Stimulated activated CD8-positive, alpha-beta memory T cell treated with anti-CD3 and anti-CD28 coated beads, Interleukin-4, amount 100 ng/mL, for 48 hours (primary cell): ENCODE data around the gene EYS.

Experiments used
- DNase-seq: peaks from one replicate; pipeline ENCODE4 v3.0.0-alpha.2; 2020

Gene EYS

DNA sequence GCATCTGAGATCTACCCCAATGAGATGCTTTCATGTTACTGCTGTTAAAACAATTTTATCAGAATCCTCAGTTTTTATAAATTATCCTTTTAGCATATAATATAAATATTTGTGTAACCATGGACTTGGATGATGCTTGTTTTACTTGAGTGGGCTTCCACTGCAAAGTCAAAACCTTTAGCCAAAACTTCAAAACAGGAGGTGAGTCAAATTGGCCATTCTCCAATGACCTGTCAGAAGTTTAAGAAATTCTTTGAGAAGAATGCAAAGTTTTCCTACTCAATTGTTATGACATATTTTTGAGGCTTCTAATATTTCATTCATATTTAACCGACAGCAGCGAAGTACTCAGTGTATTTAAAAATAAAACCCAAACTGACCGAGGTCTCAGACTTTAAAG lies 507.9 kb downstream of the EYS start:
- DNase-seq = no peak

DNA sequence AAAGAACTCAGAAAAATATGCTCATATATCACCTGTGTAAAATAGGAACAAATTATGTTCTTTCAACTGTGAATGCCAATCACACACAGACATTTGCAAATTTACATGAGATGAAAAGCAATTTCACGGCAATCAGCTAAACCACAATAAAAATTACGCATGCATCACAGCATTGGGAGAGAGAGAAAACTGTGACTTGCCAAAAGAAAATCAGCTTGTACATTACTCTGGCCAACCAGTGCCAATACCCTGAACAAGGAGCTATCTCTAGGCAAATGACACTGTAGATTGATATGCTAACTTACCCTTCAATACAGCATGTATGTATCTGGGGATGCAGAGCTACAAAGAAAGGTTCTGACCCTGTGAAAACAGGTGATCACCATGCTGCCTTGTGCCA lies 515.6 kb downstream of the EYS start:
- no peak for DNase-seq

DNA sequence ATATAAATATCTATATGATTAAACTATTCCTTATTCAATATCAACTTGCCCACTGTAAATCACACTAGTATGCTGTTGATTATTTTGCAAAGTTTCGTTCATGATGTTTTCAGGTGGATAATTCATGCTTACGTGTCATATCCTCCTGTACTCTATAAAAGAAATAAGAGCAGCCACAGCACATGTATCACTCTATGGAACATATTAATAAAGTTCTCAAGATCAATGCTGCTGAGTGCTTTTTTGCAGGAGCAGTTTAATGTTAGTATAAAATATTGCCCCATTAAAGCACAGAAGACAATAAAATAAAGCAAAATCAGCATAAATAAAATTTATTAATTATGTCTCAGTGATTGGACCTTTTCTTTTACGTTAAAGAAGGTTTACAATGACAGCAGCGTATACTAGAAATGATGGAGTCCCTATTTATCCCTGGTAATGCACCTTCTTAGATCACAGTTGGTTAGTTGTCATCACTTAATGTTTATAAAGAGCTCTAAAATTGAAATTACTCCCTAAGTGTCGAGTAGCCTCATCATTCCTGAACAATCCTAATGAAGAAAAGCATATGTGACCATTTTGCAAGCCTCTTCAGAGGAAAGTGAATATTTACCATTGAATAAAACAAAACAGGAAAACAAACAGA lies 517.7 kb downstream of the EYS start:
- no peak for DNase-seq

DNA sequence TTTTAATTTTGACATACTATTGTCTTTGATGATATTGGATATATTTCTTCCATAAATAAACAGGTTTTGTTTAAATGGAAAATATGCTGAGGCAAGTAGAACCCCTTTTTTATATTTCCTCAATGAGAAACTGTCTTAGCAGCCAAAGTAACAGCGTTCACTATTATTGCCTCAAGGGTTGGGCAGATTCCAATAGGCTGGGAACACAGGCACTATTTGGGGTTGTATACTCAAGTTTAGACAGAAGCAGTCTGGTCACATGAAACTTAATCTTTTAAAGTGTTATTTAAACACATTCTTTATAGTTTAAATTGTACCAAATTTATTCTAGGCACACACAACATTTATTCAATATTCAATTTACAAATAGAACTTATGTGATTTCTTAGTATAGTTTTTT lies 520.2 kb downstream of the EYS start:
- DNase-seq = no peak

DNA sequence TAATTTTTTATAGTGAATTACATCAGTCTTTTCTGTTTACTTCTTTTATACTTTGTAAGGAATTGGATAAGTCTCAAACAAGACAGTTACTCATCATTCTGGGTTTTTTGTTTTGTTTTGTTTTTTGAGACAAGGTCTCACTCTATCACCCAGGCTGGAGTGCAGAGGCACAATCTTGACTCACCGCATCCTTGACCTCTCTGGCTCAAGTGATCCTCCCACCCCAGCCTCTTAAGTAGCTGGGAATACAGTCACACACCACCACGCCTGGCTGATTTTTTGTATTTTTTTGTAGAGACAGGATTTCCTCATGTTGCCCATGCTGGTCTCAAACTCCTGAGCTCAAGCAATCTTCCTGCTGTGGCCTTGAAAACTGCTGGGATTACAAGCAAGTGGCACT lies 524.3 kb downstream of the EYS start:
- no peak for DNase-seq

DNA sequence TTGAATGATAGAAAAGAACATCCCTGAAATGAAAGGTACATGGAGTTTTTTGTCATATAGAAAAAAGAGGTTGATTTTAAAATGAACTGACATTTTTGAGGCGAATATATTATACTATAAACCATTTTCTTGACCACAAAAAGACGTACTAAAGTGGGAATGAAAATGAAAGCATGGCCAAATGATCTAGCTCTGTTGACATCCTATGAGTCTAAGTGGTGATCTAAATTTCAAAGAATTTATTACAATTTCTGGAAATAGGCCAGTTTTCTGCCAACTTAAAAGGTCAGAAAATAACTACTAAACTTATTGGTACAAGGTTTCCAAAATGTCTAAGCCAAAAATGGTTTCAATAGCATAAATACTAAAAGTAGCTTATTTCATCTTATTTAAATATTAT lies 536.8 kb downstream of the EYS start:
- DNase-seq = no peak

DNA sequence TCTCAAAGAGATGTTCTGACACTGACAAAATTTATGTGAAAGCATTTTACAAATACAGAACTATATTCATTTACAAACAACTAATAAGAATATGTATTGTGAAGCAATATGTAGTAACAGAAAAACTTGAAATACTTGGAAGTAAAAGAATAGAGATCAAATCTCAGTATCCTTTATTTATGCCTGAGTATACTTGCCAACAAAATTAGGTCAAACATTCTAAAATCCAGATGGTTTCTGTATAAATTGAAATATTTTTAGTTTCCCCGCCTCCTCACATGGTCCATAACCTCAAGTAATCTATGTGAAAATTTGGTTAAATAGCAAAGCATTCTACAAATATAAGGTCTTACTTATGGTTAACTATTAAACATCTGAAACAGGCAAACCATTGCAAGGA lies 545.4 kb downstream of the EYS start:
- DNase-seq = no peak

DNA sequence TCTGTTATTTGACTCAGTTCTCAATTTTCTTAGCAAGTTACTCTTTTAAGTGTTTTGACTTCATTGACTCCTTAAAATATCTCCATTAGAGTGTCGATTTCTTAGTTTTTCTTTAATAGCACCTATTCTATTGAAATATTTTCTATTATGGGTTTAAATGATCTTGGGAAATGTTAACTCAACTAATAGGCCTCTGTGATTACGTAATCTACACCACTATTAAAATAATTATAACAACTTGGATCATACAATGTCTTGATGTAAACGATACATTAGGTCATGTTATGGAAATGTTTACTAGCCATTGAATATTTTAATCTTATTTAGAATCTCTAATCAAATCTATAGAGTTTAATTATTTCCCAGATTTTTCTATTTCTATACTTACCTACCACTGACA lies 550.0 kb downstream of the EYS start:
- no peak for DNase-seq

DNA sequence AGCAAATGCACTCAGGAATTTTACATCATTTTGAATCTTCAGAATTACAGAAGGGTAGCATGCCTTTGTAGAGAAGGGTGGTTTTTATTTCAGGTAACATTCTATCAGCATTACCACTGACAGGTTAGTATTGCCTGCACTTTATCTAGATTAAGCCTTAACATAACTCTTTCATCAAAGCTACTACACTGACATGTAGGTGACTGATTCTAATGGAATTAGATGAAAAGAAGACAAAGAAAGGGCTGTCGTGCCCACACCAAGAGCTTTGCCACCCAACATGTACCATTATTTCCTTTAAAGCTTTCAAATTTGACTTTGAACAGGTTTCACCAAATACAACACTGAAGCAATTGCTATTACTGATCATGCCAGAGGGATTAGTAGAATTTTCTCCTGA lies 551.9 kb downstream of the EYS start:
- no peak for DNase-seq

DNA sequence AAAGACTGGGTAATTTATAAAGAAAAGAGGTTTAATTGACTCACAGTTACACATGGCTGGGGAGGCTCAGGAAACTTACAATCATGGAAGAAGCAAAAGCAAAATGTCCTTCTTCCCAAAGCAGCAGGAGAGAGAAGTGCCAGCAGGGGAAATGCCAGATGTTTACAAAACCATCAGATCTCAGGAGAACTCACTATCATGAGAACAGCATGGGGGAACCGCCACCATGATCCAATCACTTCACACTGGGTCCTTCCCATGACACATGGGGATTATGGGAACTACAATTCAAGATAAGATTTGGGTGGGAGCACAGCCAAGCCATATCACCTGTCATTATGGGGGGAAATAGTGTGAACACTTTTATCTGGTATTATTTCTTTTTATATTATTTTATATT lies 557.2 kb downstream of the EYS start:
- DNase-seq = no peak

DNA sequence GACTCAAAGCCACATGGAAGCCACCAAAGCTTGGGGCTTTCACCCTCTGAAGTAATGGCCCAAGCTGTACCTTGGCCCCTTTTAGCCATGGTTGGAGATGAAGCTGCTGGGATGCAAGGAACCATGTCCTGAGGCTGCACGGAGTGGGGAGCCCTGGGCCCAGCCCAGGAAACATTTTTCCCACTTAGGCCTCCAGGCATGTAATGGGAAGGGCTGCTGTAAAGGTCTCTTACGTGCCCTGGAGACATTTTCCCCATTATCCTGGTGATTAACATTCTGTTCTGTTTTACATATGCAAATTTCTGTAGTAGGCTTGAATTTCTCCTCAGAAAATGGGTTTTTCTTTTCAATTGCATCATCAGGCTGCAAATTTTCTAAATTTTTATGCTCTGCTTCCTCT lies 558.2 kb downstream of the EYS start:
- DNase-seq = no peak

DNA sequence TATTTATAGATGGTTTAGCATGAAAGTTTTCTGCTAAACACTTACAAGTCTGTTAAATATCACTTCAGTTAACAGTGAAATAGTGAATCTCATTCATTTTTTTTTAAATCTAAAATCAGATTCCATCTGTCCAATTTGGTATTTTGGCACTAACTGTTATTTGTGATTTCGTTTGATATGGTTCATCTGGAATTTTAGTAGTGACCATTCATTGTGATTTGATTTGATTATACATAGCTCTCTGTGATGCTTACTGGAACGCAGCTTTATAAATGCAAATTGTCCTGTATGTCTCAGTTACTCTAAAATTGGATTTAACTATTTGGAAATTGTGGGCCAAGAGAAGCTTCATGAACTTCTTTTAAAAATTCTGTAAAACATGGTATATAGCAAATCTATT lies 571.5 kb downstream of the EYS start:
- DNase-seq = no peak

DNA sequence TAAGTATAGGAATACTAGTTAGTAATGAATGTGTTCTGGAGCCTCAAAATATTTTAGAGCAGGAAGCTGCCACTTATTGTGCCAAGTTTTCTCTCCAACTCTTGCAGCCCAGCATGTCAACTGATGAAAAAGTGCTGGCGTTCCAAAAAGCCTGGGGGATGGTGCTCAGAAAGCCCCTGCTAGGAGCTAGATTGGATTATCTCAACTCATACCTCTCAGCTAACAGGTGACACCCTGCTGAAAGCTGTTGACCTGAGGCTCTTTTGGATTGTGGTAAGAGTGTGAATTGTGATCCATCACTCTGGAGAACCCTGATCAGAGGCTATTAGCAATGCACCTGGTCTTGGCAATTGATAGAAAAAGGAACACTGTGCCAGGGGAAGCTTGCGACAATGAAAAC lies 580.4 kb downstream of the EYS start:
- no peak for DNase-seq

DNA sequence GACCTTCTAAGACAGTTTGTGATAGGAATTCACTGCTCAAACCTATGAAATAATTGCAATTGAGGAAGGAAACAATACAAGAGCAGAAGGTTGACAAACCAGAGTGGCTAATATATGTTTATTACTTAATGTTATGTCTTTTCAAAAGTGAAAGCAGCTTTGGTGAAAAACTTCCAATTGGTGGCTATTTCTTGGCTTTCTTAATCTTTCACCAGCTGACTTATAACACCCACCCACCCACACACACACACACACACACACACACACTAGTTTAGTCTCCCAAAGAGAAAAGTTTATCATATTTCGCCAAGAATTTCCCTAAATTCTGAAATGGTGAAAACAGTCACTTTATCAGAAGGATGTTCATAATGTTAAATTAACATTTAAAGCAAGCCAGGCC lies 583.5 kb downstream of the EYS start:
- no peak for DNase-seq

DNA sequence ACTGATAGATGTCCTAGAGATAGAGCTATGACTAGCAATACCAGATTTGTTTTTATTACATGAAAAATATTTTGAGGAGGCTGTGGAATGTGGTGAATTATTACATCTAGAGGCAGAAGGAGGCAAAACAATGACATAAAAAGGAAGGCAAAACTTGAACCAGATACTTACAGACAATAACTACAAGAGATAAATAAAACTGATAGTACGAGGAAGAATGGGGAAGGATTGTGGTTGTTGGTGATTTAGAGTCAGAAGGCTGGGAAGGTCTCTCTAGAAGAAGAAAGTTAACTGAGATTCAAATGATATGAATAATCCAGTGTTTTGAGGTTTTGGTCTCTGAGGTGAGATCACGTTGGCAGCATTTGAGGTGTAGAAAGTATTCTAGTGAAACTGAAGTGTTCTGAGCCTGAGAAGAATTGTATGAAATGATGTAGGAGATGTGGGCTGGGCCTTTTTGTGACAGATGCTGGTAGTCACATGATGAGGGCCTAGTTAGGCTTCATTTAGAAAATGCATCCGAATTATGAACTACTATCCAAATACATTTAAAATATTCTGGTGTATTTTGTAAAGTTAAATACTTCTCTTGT lies 589.1 kb downstream of the EYS start:
- DNase-seq = no peak

DNA sequence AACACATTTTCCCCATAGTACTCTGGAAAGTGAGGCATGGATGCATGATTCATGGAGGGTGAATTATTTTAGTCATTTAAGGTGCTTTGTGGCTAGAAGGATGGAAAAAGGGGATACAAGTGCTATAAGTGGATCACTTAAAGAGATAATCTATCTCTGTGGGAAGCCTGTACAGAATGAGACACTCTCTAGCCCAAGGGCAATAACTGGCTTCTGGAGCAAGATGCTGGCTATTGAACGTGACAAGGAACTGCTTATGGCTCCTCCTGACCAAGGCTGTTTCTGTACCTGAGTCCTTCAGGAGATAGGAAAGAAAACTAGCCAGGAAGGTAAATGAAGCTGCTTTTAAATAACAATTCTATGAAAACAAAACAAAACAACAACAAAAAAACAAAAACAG lies 590.7 kb downstream of the EYS start:
- no peak for DNase-seq

DNA sequence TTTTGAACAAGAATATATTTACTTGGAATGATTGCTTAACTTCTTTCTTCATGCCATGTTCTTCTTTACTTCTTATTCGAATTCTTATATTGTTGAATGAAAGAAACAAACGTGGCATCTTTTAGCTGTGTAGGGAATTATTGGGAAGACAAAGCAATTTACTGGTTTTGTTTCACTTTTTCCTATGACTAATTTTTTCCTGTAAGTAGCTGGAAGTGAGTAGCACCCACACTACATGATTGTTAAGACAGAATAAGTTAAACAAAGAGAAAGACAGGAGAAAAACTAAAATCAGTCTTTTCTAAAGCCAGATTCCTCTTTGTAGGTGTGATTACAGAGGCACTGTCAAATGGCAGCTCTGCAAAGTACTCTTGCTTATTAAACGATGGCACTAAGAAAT lies 593.4 kb downstream of the EYS start:
- no peak for DNase-seq

DNA sequence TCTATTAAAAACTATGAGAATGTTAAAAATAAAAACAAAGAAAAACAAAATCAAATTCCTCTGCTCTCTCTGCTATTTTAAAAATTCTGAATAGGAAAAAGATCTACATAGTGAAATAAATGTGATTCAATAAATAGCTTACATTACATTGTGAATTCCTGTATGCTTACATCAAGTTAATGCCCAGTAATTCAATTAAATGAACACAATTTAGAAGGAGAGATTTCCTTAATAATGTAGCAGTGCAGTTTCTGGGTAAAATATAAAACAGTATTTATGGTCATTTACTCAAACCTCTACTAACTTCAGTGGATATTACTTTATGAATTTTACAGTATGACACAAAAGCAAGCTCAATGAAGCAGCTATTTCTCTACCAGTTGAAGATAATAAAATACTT lies 594.6 kb downstream of the EYS start:
- DNase-seq = no peak

DNA sequence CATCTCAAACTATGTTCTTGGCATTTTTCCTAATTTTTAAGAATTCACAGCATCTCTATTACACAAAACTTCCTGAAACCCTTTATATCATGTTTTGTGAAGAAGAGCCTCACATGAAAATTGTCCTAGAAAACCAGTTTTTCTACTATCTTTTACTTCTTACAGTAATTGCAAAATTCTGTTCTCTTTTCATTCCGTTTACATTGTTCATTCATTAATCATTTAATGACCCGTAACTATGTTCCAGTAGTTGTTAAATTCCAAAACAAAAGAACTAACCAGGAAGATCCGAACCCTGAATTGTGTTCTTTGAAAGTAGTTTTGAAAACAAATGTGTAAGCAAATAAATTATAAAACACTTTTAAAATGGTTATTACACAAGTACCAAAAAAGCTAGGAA lies 597.0 kb downstream of the EYS start:
- DNase-seq = no peak

DNA sequence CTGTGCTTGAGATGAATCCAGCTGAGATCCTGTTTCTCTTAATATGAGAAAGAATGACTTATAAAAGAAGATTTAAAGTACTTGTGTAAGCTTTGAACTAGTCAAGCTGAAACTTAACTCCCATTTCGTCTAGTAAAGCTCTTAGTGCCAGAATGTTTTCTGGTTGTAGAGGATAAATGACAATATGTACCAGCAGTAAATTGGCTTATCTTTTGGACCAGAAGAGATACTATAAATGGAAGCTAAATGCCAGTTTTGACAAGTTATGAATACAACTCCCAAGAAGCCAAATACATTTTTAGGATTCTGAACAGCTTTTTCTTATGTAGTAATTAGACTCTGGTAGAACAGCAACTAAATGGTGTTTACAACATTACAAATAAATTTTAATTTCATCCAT lies 608.7 kb downstream of the EYS start:
- no peak for DNase-seq

DNA sequence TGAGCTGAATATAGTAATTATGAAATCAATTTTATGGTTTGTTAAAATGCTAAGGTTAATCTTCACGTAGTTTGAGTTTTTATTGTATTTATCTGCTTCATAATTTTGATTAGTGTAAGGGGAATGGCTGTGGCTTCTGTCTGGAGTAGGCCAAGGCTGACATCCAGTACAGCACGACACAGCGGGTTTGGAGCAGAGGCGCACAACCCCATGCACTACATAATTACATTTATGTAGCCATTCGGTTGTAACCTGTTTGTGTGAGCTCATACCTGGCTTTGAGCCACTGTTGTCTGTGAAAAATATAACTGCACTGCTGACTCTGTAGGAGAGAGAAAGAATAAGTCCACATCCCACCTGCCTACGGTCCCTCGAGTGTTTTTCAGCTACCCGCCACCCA lies 615.5 kb downstream of the EYS start:
- no peak for DNase-seq

DNA sequence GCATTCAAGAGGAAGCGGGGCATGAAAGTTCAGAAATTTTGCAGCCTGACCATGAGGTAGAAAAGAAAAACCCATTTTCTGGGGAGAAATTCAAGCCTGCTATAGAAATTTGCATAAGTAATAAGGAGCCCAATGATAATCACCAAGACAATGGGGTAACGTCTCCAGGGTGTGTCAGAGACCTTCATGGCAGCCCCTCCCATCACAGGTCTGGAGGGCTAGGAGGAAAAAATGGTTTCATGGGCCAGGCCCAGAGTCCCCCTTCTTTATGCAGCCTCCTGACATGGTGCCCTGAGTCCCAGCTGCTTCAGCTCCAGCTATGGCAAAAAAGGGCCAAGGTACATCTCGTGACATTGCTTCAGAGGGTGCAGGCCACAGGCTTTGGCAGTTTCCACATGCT lies 618.5 kb downstream of the EYS start:
- no peak for DNase-seq

DNA sequence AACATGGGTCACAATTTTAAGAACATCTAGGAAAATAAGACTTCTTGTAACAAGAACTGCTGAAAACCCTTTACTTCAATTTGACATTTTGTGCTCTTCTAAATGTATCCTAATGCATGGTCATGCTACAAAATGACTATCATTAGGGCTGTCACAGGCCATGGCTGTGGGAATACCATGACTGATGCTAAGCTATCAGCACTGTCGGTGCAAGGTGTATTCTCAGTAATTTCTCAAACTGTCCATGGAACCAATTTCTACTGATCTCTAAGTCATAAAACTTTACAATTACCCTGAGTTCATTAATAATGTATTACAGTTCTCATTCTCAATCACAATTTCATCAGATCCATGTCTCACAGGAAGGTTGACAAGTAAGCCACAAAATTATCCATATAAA lies 625.3 kb downstream of the EYS start:
- DNase-seq = no peak

DNA sequence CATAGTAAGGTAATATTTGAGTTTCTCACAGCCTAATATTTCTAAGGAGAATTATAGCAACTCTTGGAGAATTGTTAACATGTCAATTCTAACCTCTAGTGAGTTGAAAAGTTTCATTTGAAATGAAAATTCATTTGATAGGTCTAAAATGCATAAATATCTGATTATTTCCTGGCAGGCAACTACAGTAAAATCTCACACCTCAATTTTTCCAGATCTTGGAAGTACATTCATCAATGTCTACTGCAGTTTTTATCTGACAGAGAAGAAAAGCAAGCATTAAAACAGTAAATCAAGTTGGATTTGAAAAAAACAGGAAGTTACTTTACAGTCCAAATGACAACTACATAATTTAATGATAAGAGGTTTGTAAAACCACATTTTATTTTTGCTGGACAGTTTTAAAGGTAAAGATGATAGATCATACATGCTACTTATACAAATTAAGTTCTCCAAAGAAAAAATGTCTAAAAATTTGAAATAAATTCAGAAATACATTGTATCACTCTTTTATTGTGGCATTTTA lies 631.3 kb downstream of the EYS start:
- DNase-seq = no peak

DNA sequence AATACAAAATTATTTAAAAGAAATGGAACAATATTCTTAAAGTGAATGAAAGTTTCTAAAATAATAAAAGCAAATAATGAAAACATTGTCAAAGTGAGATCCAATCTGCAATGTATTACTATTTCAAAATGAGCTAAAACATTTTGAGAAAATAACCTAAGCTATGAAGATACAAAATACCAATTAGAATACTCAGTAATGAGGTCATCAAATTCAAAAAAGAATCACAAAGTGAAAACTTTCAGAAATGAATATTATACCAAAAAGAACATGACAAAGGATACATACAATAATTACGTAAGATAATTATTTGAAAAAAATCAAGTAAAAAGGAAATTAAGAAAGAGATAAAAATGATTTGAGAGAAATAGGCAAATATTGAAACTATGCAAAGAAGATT lies 634.5 kb downstream of the EYS start:
- DNase-seq = no peak
